HepG2 (cell line): ENCODE data around the gene SCAI. TPM values are rescaled to one million over a fixed set of nuclear protein-coding genes. Genes with fewer than 3 reads are reported as not detected.

Experiments
- ATAC-seq: fragments of 200-7000 bp; cut with Tn5 transposase; 3 replicates; pipeline ENCODE4 v1.9.1; 2020; ENCODE audit warnings: mild to moderate bottlenecking, moderate library complexity
- BruUV-seq: library from RNA; stranded (reverse); fragments of 400-500 nt; replicated peaks from 2 replicates; lab custom pipeline; 2021; lab: Mats Ljungman, UMichigan
- CTCF ChIA-PET: fragments of 300-600 bp; formaldehyde crosslinking; extraction: SDS; loops from one replicate; lab custom pipeline; 2021; ENCODE audit warnings: low total read pairs, inconsistent platforms, low intra/inter-chr PET ratio; lab: Yijun Ruan, JAX
- POLR2A ChIA-PET: fragments of 350-600 bp; sonication (Branson Sonifier 250); formaldehyde crosslinking; loops from one replicate; lab custom pipeline; 2020; ENCODE audit warnings: antibody characterized with exemption, inconsistent platforms; lab: Yijun Ruan, JAX
- DNase-seq: peaks from one replicate; pipeline ENCODE4 v3.0.0-alpha.2; 2015; ENCODE audit warnings: low spot score
- FAIRE-seq: peaks from 3 replicates; lab custom pipeline; 2011; peaks lifted over from hg19 to GRCh38; lab: Jason Lieb, UNC
- H2AFZ ChIP-seq: one replicate; pipeline ENCODE4 v1.6.1; 2011; ENCODE audit warnings: low read length, inconsistent platforms
- H3K27ac ChIP-seq: fragments of 300-600 bp; 3 replicates; pipeline ENCODE4 v1.8.0; 2011; ENCODE audit warnings: mixed run types, mild to moderate bottlenecking, mixed read lengths, low read length, inconsistent platforms; ENCODE audit not compliant: insufficient read depth; ENCODE audit errors: extremely low read length
- H3K27me3 ChIP-seq, 2 experiments: fragments of 200-600 bp in 1 of 2; 2 replicates in 1 of 2; 3 replicates in 1 of 2; pipeline versions ENCODE4 v1.6.0 to v1.8.0; 2011; ENCODE audit warnings: low read length in 2 of 2, mild to moderate bottlenecking in 2 of 2, moderate library complexity in 2 of 2, inconsistent platforms in 1 of 2; ENCODE audit not compliant: insufficient read depth in 2 of 2, control insufficient read depth in 1 of 2
- H3K36me3 ChIP-seq, 2 experiments: fragments of 200-600 bp in 1 of 2; replicated peaks in 1 of 2; 2 replicates in 1 of 2; 3 replicates in 1 of 2; pipeline versions ENCODE4 v1.5.1 to v1.8.0; 2011; ENCODE audit warnings: low read length in 2 of 2, inconsistent platforms in 1 of 2; ENCODE audit not compliant: insufficient read depth in 2 of 2, control insufficient read depth in 1 of 2
- H3K4me1 ChIP-seq: 2 replicates; pipeline ENCODE4 v1.5.1; 2012; ENCODE audit warnings: low read length, inconsistent platforms; ENCODE audit not compliant: insufficient read depth
- H3K4me2 ChIP-seq: 2 replicates; pipeline ENCODE4 v1.6.0; 2011; ENCODE audit warnings: low read depth, low read length, inconsistent platforms
- H3K4me3 ChIP-seq, 3 experiments: fragments of 200-600 bp in 1 of 3; sonication (generic), shearing (Covaris generic) in 1 of 3; replicated peaks in 1 of 3; 2 replicates each; pipeline ENCODE4 v1.5.1; 2011 to 2016; ENCODE audit warnings: low read length in 3 of 3, inconsistent platforms in 2 of 3, low read depth in 2 of 3, mild to moderate bottlenecking in 2 of 3, control low read depth in 1 of 3, mixed read lengths in 1 of 3; ENCODE audit not compliant: insufficient read depth in 1 of 3
- H3K79me2 ChIP-seq: one replicate; pipeline ENCODE4 v1.6.1; 2011; ENCODE audit warnings: low read length, inconsistent platforms; ENCODE audit not compliant: insufficient read depth
- H3K9ac ChIP-seq: 2 replicates; pipeline ENCODE4 v1.6.0; 2011; ENCODE audit warnings: mild to moderate bottlenecking, low read depth, low read length, inconsistent platforms; ENCODE audit not compliant: insufficient read depth
- H3K9me3 ChIP-seq: 2 replicates; pipeline ENCODE4 v1.5.1; 2012; ENCODE audit warnings: mild to moderate bottlenecking, low read length
- H4K20me1 ChIP-seq: 2 replicates; pipeline ENCODE4 v1.6.0; 2011; ENCODE audit warnings: inconsistent platforms, mild to moderate bottlenecking, low read length, moderate library complexity; ENCODE audit not compliant: insufficient read depth
- ATF7 ChIP-seq, 2 experiments: fragments of 450-650 bp in 1 of 2; sonication (generic) in 1 of 2; formaldehyde crosslinking in 1 of 2; IDR thresholded peaks; 2 replicates each; pipeline versions ENCODE4 v1.4.0 to v1.6.1; 2016 to 2020; ENCODE audit warnings: antibody characterized with exemption in 1 of 2, mild to moderate bottlenecking in 1 of 2, missing genetic modification reagents in 1 of 2
- CEBPG ChIP-seq: IDR thresholded peaks from 2 replicates; pipeline ENCODE4 v1.6.1; 2016
- FOXP1 ChIP-seq, 2 experiments: fragments of 450-650 bp in 1 of 2; IDR thresholded peaks; 2 replicates each; pipeline ENCODE4 v1.6.1; 2017 to 2018; ENCODE audit warnings: antibody characterized with exemption in 1 of 2
- KDM5A ChIP-seq: fragments of 200-600 bp; sonication (generic); IDR thresholded peaks from 2 replicates; pipeline ENCODE4 v1.7.0; 2018; ENCODE audit warnings: antibody characterized with exemption, mild to moderate bottlenecking, low read length, borderline replicate concordance
- PRMT3 ChIP-seq: sonication (generic); formaldehyde crosslinking; IDR thresholded peaks from 2 replicates; pipeline ENCODE4 v1.8.1; 2022; ENCODE audit warnings: low read depth, mild to moderate bottlenecking, moderate library complexity, missing genetic modification reagents, borderline replicate concordance
- RCOR2 ChIP-seq: IDR thresholded peaks from 2 replicates; pipeline ENCODE4 v1.6.1; 2016; ENCODE audit warnings: missing biosample characterization, missing genetic modification reagents
- SAFB2 ChIP-seq: sonication (generic); formaldehyde crosslinking; IDR thresholded peaks from 2 replicates; pipeline ENCODE4 v1.5.1; 2020; ENCODE audit warnings: missing genetic modification reagents, low read depth, mild to moderate bottlenecking, borderline replicate concordance
- SALL1 ChIP-seq: sonication (generic); formaldehyde crosslinking; IDR thresholded peaks from 2 replicates; pipeline ENCODE4 v1.8.0; 2022; ENCODE audit warnings: mild to moderate bottlenecking, missing genetic modification reagents
- SKI ChIP-seq: fragments of 450-650 bp; IDR thresholded peaks from one replicate; pipeline ENCODE4 v1.6.1; 2018; ENCODE audit warnings: mild to moderate bottlenecking; ENCODE audit not compliant: partially characterized antibody
- XBP1 ChIP-seq: sonication (generic); formaldehyde crosslinking; IDR thresholded peaks from 2 replicates; pipeline ENCODE4 v1.5.0; 2020; ENCODE audit warnings: missing genetic modification reagents
- ZC3H4 ChIP-seq: sonication (generic); formaldehyde crosslinking; IDR thresholded peaks from 2 replicates; pipeline ENCODE4 v1.4.0; 2020; ENCODE audit warnings: missing genetic modification reagents, borderline replicate concordance
- ZNF768 ChIP-seq: sonication (generic); formaldehyde crosslinking; IDR thresholded peaks from 2 replicates; pipeline ENCODE4 v1.4.0; 2020; ENCODE audit warnings: missing genetic modification reagents
- ZNF773 ChIP-seq: sonication (generic); formaldehyde crosslinking; IDR thresholded peaks from 2 replicates; pipeline ENCODE4 v1.4.0; 2020; ENCODE audit warnings: missing genetic modification reagents, borderline replicate concordance
- WGBS: methylation state at CpG from one replicate; pipeline ENCODE4 v1.1.6; 2017; ENCODE audit warnings: low lambda C conversion rate; 5-methylcytosine and 5-hydroxymethylcytosine counted together
- in situ Hi-C: cut with HindIII; loops from 2 replicates; pipeline ENCODE4 v1.10.0; 2017; ENCODE audit warnings: low pct_unique_long_range_greater_than_20kb; ENCODE audit not compliant: extremely low pct_ligation_motif_present
- intact Hi-C: fragments of 100-400 bp; cut with micrococcal nuclease; formaldehyde crosslinking; loops from one replicate; pipeline ENCODE4 v1.10.0; 2022; ENCODE audit not compliant: unreplicated experiment
- polyA plus RNA-seq, 8 experiments: library from polyadenylated mRNA; depleted of rRNA in 3 of 8; stranded (reverse) in 7 of 8; unstranded in 1 of 8; fragments of >200 nt; fragmentation: Illumina TruSeq in 4 of 8; extraction: Trizol in 4 of 8; gene quantifications; 2 replicates each; pipeline versions ENCODE4 v1.2.1 to v1.2.3, GENCODE V29; 2011 to 2016; ENCODE audit warnings: low read depth in 4 of 8, missing spikeins in 1 of 8, mixed read lengths in 1 of 8; ENCODE audit not compliant: insufficient read depth in 1 of 8
- total RNA-seq, 5 experiments: library from RNA; depleted of rRNA; stranded (reverse); fragments of >200 nt; fragmentation: Illumina TruSeq; extraction: Trizol; gene quantifications; 2 replicates each; pipeline ENCODE4 v1.2.3, GENCODE V29; 2016; ENCODE audit warnings: low read depth in 1 of 5
- TF ChIP-seq, protein P1 (sequence below): sonication (generic); formaldehyde crosslinking; IDR thresholded peaks from 2 replicates; pipeline ENCODE4 v1.4.0; 2020; ENCODE audit warnings: mild to moderate bottlenecking, missing genetic modification reagents
- TF ChIP-seq, protein P2 (sequence below): sonication (generic); formaldehyde crosslinking; IDR thresholded peaks from 2 replicates; pipeline ENCODE4 v1.4.0; 2020; ENCODE audit warnings: mild to moderate bottlenecking, low read depth, missing genetic modification reagents
- TF ChIP-seq, protein P3 (sequence below): sonication (generic); formaldehyde crosslinking; IDR thresholded peaks from 2 replicates; pipeline ENCODE4 v1.4.0; 2020; ENCODE audit warnings: missing genetic modification reagents
- TF ChIP-seq, protein P4 (sequence below): IDR thresholded peaks from 2 replicates; pipeline ENCODE4 v1.6.1; 2016; ENCODE audit warnings: low read depth, control low read depth

SCAI gene
- total and polyA plus RNA-seq, 2 of the 13 experiments (the other 11 are each of a cell fraction or from before 2014, with no cell fraction given) = 4.4 to 8.4 TPM

DNA sequence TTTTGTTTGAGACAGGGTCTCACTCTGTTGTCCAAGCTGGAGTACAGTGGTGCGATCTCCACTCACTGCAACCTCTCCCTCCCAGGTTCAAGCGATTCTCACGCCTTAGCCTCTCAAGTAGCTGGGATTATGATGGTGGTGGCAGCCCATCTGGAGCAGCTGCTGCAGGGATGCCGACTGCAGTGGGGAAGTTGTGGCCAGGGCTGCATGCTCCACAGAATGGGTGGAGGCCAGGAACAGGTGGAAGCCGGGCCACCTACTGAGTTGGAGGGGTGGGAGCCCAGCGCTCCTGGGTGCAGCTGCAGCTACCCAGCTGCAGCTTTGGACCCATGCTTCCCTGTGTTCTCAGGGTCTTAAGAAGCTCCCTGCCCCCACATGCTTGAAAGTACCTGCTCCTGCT lies 99.7 kb downstream of the SCAI start:
- ATAC-seq (no peak; the same call in 2 of the 3 replicates), FAIRE-seq (no peak)
- H3K36me3 ChIP-seq = no peaks in the 10 kb centered on the region; a peak in 2 of 5 replicates
- ChIA-PET CTCF (no interaction called here), POLR2A (no interaction called here)
- H3K27ac ChIP-seq = no peak overlapping the region
- H4K20me1 ChIP-seq = no peaks in the 10 kb centered on the region
- no peak overlapping the region for H3K4me3 ChIP-seq
- in situ Hi-C loops = no loop called here
- H3K79me2 ChIP-seq = no peaks in the 10 kb centered on the region
- WGBS = 98% methylated on average over 6 of the region's 6 CpGs
- TF ChIP-seq, protein P1, sequence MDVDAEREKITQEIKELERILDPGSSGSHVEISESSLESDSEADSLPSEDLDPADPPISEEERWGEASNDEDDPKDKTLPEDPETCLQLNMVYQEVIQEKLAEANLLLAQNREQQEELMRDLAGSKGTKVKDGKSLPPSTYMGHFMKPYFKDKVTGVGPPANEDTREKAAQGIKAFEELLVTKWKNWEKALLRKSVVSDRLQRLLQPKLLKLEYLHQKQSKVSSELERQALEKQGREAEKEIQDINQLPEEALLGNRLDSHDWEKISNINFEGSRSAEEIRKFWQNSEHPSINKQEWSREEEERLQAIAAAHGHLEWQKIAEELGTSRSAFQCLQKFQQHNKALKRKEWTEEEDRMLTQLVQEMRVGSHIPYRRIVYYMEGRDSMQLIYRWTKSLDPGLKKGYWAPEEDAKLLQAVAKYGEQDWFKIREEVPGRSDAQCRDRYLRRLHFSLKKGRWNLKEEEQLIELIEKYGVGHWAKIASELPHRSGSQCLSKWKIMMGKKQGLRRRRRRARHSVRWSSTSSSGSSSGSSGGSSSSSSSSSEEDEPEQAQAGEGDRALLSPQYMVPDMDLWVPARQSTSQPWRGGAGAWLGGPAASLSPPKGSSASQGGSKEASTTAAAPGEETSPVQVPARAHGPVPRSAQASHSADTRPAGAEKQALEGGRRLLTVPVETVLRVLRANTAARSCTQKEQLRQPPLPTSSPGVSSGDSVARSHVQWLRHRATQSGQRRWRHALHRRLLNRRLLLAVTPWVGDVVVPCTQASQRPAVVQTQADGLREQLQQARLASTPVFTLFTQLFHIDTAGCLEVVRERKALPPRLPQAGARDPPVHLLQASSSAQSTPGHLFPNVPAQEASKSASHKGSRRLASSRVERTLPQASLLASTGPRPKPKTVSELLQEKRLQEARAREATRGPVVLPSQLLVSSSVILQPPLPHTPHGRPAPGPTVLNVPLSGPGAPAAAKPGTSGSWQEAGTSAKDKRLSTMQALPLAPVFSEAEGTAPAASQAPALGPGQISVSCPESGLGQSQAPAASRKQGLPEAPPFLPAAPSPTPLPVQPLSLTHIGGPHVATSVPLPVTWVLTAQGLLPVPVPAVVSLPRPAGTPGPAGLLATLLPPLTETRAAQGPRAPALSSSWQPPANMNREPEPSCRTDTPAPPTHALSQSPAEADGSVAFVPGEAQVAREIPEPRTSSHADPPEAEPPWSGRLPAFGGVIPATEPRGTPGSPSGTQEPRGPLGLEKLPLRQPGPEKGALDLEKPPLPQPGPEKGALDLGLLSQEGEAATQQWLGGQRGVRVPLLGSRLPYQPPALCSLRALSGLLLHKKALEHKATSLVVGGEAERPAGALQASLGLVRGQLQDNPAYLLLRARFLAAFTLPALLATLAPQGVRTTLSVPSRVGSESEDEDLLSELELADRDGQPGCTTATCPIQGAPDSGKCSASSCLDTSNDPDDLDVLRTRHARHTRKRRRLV (CRISPR knock-in tag) = no peak
- TF ChIP-seq, protein P2, sequence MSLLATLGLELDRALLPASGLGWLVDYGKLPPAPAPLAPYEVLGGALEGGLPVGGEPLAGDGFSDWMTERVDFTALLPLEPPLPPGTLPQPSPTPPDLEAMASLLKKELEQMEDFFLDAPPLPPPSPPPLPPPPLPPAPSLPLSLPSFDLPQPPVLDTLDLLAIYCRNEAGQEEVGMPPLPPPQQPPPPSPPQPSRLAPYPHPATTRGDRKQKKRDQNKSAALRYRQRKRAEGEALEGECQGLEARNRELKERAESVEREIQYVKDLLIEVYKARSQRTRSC (CRISPR knock-in tag) = no peak
- TF ChIP-seq FOXP1 (IDR thresholded peaks at IDR 0.05) = no peak
- TF ChIP-seq FOXP1 (CRISPR knock-in tag; IDR thresholded peaks at IDR 0.05) = no peak
- TF ChIP-seq RCOR2 (CRISPR knock-in tag) = no peak
- TF ChIP-seq SALL1 (CRISPR knock-in tag) = no peak
- no peak for TF ChIP-seq XBP1 (CRISPR knock-in tag)
- TF ChIP-seq ZNF768 (CRISPR knock-in tag) = no peak
- no peak for TF ChIP-seq KDM5A
- no peak for TF ChIP-seq SAFB2 (CRISPR knock-in tag)
- no peak for TF ChIP-seq CEBPG (CRISPR knock-in tag)
- TF ChIP-seq, protein P3, sequence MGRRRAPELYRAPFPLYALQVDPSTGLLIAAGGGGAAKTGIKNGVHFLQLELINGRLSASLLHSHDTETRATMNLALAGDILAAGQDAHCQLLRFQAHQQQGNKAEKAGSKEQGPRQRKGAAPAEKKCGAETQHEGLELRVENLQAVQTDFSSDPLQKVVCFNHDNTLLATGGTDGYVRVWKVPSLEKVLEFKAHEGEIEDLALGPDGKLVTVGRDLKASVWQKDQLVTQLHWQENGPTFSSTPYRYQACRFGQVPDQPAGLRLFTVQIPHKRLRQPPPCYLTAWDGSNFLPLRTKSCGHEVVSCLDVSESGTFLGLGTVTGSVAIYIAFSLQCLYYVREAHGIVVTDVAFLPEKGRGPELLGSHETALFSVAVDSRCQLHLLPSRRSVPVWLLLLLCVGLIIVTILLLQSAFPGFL (CRISPR knock-in tag) = no peak
- TF ChIP-seq ZC3H4 (CRISPR knock-in tag) = no peak
- TF ChIP-seq, protein P4, sequence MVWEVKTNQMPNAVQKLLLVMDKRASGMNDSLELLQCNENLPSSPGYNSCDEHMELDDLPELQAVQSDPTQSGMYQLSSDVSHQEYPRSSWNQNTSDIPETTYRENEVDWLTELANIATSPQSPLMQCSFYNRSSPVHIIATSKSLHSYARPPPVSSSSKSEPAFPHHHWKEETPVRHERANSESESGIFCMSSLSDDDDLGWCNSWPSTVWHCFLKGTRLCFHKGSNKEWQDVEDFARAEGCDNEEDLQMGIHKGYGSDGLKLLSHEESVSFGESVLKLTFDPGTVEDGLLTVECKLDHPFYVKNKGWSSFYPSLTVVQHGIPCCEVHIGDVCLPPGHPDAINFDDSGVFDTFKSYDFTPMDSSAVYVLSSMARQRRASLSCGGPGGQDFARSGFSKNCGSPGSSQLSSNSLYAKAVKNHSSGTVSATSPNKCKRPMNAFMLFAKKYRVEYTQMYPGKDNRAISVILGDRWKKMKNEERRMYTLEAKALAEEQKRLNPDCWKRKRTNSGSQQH (CRISPR knock-in tag) = no peak
- TF ChIP-seq ZNF773 (CRISPR knock-in tag) = no peak
- no peak for TF ChIP-seq ATF7 (IDR thresholded peaks at IDR 0.05)
- TF ChIP-seq ATF7 (CRISPR knock-in tag; IDR thresholded peaks at IDR 0.05) = no peak
- TF ChIP-seq SKI = no peak
- no peak for TF ChIP-seq PRMT3
- TF ChIP-seq, all 625 proteins: peak for 0
- Histone ChIP-seq H3K27me3 (no peaks in the 10 kb centered on the region), H3K9me3 (no peaks in the 10 kb centered on the region), H3K9ac (no peak overlapping the region), H3K4me2 (no peak overlapping the region), H3K4me1 (peaks cover 14% of the 10 kb centered on the region), H2AFZ (no peak overlapping the region)
- no peak for DNase-seq
- intact Hi-C loops = no loop called here
- no TSS peak for BruUV-seq
